GM12892 (cell line): ENCODE data around the gene SLC25A29.

Source experiments
- POLR2A ChIP-seq: IDR thresholded peaks from 2 replicates; pipeline ENCODE4 v1.6.1; 2011; ENCODE audit warnings: low read depth, low read length, control low read depth
- POLR2AphosphoS5 ChIP-seq: IDR thresholded peaks from 2 replicates; pipeline ENCODE4 v1.6.1; 2011; ENCODE audit warnings: low read depth, low read length, control low read depth

GRCh38 chr14:100294963-100295330 lies 11.3 kb downstream of the SLC25A29 start:
- no peak for TF ChIP-seq POLR2AphosphoS5
- TF ChIP-seq POLR2A: no peak
